SKM-1 treated with dmso at 0.1 percent for 144 hours (cell line): ENCODE measurements around the gene SLC35A3.
A peak's percentile ranks its signal among the peaks of the same experiment; 100 is the strongest.
"Not testable (repeated sequence)": the region's sequence is repeated elsewhere in the genome, so short reads cannot be mapped to it uniquely, and the experiment has no call there.

Experiments
- DNase-seq: peaks from one replicate; lab custom pipeline; 2025; ENCODE audit not compliant: unreplicated experiment; lab: John Stamatoyannopoulos, UW

SLC35A3 gene

GRCh38 chr1:100028765-100029164, 59.0 kb downstream of the SLC35A3 start:
- no peak for DNase-seq

DNA sequence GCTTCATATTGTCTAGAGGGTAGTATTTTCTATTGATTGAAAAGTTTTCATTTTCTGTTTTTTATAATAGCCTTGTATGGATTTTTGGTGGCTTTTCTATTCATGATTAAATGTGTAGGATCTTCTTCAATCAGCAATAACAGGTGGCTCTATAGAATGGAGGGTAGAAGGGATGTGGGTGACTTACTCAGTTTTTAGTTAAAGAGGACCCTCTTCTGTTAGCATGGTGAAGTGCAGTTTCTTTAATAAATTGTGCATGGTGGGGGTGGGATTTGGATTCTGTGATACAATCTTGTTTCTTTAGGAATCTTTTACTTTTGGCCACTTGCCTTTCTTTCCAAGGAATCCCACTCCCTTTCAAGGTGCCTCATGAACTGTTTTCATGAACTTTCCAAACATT, 64.7 kb downstream of the SLC35A3 start:
- peak; percentile 25 for DNase-seq

GRCh38 chr1:100035214-100035613, 65.4 kb downstream of the SLC35A3 start:
- no peak for DNase-seq

DNA sequence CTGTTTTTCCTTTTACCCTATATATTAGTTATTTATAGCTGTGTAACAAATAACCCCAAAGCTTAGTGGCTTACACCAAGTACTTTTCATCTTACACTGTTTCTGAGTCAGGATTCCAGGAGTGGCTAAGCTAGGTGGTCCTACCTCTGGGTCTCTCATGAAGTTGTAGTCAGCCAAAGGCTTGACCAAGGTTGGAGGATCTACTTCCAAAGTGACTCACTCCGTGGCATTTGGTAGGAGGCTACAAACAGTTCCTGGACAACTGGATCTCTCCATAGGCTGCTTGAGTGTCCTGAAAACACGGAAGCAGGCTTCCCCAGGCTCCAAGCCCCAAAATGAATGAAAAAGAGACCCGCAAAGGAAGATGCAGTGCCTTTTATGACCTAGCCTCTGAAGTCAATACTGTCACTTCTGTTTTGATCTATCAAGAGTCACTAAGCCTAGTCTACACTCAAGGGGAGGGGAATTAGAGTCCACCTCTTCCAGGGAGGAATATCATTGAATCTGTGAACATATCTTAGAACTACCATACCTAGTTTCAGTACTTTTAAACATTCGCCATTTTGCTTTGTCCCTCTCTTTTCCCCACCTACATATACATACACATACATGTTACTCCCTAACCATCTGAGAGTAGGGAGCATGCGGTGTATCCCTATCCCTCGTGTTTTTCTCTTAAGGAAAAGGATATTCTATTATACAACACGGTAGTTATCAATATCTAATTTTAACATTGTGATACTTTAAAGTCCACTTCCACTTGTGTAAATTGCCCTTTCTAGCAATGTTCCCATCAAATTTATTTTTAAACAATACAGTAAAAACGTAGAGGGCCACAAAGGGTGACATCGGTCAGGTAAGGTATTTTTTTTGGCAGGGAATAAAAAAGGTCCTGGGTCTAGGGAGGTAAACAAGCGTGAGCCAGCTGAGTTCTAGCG, 67.2 kb downstream of the SLC35A3 start:
- DNase-seq: no peak

DNA sequence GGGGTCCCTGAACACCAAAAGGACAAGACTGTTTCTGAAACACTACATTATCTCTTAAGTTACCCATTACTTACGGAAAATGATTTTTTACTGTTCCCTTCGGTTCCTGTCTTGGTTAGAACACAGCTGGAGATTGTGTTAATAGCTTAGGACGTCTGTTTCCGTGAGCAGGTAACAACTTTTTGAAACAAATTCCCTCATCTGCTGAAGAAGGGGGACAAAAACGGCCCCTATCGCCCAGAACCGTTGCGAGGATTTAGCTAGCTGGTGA, 67.8 kb downstream of the SLC35A3 start:
- DNase-seq: no peak

GRCh38 chr1:100037927-100038659, 68.3 kb downstream of the SLC35A3 start:
- peak; percentile 70 for DNase-seq

- peak; percentile 53 for DNase-seq
Measured at GRCh38 chr1:100038660-100039287, 69.0 kb downstream of the SLC35A3 start.

DNA sequence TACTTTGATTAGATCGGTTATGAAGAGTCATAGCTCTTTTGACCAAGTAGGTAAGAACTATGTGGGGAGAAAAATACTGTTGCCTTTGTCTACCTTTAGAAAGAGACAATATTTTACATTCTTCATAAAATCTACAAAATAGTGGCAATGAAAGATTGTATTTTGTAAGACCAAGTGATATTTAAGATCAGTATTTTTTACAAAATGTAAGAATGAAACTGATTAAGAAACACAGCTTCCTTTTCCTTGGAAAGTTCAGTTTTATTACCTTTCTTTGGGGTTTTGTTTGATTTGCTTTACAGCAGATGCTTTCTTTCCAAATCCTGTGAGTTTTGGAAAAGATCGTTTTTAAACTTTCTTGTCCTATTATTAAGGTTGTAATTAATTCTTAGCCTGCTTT, 69.8 kb downstream of the SLC35A3 start:
- no peak for DNase-seq

DNA sequence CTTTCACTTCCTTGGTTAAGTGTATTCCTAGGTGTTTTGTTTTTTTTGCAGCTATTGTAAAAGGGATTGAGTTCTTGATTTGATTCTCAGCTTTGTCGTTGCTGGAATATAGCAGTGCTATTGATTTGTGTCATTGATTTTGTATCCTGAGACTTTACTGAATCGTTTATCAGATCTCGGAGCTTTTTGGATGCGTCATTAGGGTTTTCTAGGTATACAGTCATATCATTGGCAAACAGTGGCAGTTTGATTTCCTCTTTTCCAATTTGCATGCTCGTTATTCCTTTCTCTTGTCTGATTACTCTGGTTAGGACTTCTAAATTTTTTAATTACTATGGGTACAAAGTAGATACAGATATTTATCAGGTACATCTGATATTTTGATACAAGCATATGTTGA, 75.4 kb downstream of the SLC35A3 start:
- no peak for DNase-seq

DNA sequence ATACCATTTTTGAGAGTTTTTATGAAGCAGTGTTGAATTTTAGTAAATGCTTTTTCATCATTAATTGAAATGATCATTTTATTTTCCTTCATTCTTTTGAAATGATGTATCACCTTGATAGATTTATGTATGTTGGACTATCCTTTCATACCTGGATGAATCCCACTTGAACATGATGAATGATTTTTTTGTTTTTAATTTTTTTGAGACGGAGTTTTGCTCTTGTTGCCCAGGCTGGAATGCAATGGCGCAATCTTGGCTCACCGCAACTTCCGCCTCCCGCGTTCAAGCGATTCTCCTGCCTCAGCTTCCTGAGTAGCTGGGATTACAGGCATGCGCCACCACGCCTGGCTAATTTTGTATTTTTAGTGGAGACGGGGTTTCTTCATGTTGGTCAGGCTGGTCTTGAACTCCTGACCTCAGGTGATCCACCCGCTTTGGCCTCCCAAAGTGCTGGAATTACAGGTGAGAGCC, 77.5 kb downstream of the SLC35A3 start:
- not testable (repeated sequence) for DNase-seq

DNA sequence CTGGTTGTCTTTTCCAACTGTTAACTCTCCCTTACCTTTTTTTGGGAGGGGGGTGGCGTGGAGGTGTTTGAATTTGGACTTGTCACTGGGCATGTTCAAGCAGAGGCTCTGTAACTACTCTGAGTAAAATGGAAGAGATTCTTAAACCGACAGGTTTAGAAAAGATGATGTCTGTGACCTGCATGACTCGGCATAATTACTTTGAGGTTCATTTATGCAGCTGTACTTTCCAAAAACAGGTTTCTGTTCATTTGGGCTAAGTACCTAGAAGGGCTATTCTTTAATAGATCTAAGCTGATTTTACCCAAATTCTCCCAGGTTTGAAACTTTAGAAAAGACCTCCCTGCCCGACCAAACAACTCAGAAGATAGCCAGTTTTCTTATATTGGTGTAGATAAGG, 80.3 kb downstream of the SLC35A3 start:
- DNase-seq: no peak

DNA sequence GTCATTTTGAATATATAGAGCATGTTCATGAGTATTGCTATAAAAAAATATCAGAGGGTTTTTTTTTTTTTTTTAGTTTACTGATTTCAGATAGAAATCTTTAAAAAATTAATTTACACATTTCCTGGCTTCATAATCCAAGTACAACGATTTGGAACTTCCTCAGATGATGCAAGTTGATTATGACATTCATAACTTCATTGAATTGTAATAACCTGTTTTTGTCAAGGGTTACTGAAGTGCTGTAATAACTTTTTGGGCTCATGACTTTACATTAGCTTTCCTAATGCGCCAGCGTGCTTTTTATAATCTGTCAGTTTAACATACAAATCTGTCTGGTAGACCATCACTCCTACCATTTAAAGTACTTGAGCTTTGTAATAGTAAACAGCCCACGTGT, 81.6 kb downstream of the SLC35A3 start:
- no peak for DNase-seq

DNA sequence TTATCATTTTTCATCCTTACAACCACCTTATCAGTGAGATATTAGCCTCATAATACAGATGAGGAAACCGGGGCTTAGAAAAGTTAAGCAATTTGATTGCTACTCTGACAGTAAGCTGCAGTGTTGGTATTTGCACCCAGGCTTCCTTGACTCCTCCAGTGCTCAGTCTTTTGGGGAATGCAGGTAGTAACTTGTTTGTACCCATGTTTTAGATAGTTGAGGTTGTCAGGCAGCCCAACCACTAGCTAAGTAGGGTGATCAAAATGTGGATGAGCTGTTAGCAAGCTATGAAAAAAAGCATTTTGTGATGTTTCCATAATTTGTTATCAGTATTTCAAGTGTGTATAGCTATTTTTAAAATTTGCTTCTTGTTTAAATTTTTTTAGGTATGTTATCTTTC, 82.1 kb downstream of the SLC35A3 start:
- no peak for DNase-seq

GRCh38 chr1:100053119-100053518, 83.3 kb downstream of the SLC35A3 start:
- no peak for DNase-seq

DNA sequence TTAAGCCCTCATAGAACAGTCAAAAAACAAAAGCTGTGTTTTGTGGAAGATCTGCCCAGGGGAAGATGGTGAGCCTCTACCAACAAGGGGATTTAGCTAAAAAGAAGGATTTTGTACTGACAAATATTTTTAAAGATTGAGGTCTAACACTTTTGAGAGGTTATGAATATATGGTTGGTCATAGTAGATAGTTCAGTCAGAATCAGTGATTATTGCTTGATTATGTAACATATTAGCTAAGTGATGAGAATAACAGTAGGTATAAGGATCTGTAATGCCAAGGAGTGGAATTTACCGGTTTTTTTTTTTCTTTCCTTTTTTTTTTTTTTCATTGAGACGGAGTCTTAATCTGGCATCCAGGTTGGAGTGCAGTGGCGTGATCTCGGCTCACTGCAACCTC, 83.9 kb downstream of the SLC35A3 start:
- no peak for DNase-seq

DNA sequence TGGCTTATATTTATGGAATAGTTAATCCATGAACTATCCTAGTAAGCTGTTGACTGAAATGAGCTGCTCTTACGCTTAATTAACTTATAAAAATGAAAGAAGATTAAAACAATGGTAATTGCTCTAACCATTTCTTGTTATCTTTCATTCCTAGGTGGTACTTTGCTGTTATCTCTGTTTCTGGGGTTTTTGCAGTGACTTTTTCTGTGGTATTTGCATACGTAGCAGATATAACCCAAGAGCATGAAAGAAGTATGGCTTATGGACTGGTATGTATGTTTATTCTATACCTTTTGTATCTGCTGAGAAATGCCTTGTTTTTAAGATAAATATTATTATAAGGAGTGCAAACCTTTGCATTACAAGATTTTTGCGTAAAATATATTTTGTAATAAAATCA, 91.9 kb downstream of the SLC35A3 start:
- DNase-seq: no peak

- DNase-seq: no peak
Measured at GRCh38 chr1:100065183-100065968, 95.6 kb downstream of the SLC35A3 start.

DNA sequence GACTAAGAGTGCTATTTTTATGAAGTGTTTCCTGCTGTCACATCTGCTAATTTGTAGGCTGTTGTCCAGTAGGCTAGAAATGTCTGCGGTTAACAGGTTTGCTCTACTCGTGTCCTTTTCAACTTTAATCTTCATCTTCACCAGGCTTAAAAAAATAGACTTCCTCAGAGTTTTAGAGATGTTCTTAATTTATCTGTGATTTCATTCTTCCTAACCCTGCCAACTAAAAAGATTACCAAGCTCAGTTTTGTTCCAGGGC, 96.1 kb downstream of the SLC35A3 start:
- DNase-seq: no peak

DNA sequence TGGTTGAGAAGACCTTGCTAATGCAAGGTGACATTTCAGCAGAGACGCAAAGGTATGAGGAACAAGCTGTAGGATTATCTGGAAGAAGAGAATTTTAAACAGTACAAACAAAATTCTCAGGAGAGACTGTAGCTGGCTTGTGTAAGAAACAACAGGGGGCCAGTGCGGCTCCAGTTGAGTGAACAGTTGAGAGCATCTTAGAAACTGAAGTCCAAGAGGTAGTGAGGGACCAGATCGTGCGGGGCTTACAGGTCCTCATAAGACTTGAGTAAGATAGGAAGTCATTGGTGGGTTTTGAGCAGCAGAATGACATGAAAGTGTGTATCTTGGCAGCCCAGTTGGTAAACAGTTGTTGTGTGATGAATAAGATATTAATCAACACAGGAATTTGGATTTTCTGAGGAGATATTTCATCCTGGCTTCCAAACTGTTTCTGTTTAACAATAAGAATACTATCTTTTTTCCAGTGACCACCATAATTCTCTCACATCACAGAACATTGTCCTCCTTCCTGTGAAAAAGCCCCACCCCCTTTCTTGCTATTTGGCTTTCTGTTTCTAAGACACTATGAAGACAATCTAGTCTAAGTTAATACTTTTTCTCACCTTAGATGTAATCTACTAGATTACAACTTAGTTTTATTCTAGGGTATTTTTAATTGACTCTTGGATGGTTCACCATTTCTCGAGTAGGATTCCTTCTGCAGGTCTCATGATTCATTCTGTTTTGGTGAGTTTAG, 100.6 kb downstream of the SLC35A3 start:
- DNase-seq: no peak

DNA sequence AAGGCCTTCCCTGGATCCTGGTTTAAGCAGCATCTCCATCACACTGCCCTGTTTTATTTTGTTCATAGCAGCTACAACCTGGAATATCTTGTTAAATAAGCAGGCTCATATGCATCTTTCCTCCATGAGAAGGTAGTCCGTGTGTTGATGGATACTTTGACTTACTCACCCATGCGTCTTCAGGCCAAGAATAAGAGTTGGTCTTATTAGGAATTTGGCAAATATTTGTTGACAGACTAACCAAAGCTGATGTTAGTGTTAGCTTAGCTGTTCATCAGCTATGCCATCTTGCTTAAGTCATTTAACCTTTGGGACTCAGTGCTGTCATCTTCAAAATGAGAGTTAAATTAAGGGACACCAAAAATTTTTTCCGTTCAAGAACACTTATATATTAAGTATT, 103.7 kb downstream of the SLC35A3 start:
- no peak for DNase-seq
